ENCODE data around the gene PI4KB. TPM values are rescaled to one million over a fixed set of nuclear protein-coding genes. Genes with fewer than 3 reads are reported as not detected.

The PI4KB gene
- total RNA-seq, 2 donors from 2014 or later, result 39.6 to 40.2 TPM

- ATAC-seq (no peak), DNase-seq (no peak)
- Histone ChIP-seq H3K27ac (no peak overlapping the region), H3K36me3 (replicated peaks in 1 of 2; ENCODE audit: insufficient read depth in 1 of 2, low read depth in 2 of 2) (peaks cover 0 to 14% of the 10 kb centered on the region in 2 donors), H3K9me3 (no peaks in the 10 kb centered on the region), H3K27me3 (no peaks in the 10 kb centered on the region), H3K4me1 (peaks cover 9% of the 10 kb centered on the region), H3K4me3 (no peak overlapping the region)
- intact Hi-C loops (cut with DNase I), result no loop called here
- no peak for TF ChIP-seq POLR2A (IDR thresholded peaks at IDR 0.05)
- TF ChIP-seq CTCF (IDR thresholded peaks at IDR 0.05), result no peak
- 76 to 77% methylated on average over 3 of the region's 3 CpGs for WGBS, 2 donors
Measured at GRCh38 chr1:151318975-151319374, 8.2 kb downstream of the PI4KB start.

DNA sequence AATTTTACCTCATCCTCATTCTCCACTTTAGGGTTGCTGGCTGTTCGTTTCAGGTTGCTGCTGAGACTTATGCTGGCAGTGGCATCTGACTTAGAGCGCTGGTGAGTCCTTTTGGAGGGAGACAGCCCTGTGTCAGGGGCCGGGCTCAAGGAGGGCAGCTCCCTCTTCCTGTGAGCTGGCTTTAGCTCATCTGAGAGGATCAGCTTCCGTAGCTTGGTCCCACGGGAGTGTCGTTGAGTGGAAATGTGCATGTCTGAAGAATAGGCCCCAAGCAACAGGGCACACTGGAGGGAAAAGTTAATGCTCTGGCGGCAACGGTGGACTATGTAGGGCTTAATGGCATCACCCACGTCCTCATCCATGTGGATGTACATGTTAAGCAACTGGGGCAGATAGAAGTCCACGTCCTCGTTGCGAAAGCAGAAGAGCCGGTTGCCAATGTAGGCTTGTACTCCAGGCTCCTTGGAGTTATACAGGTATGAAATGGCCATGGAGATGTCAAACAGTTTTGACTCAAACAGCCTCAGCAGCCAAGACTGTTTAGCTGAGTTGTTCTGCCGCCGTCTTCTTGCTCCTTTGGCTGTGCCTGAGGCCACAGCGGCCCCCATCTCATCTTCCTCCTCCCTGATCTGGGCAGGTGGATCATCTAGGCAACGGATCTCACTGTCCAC lies 11.5 kb downstream of the PI4KB start:
- Histone ChIP-seq H3K27ac (no peak overlapping the region), H3K27me3 (no peaks in the 10 kb centered on the region), H3K9me3 (no peaks in the 10 kb centered on the region), H3K4me1 (peaks cover 39% of the 10 kb centered on the region), H3K4me3 (no peak overlapping the region), H3K36me3 (replicated peaks in 1 of 2; ENCODE audit: insufficient read depth in 1 of 2, low read depth in 2 of 2) (peaks cover 0 to 14% of the 10 kb centered on the region in 2 donors)
- no peak for DNase-seq
- TF ChIP-seq POLR2A (IDR thresholded peaks at IDR 0.05), result no peak
- no peak for TF ChIP-seq CTCF (IDR thresholded peaks at IDR 0.05)
- intact Hi-C loops (cut with DNase I), result no loop called here
- no peak for ATAC-seq
- WGBS, 2 donors, result 80 to 88% methylated on average over 17 of the region's 17 CpGs

DNA sequence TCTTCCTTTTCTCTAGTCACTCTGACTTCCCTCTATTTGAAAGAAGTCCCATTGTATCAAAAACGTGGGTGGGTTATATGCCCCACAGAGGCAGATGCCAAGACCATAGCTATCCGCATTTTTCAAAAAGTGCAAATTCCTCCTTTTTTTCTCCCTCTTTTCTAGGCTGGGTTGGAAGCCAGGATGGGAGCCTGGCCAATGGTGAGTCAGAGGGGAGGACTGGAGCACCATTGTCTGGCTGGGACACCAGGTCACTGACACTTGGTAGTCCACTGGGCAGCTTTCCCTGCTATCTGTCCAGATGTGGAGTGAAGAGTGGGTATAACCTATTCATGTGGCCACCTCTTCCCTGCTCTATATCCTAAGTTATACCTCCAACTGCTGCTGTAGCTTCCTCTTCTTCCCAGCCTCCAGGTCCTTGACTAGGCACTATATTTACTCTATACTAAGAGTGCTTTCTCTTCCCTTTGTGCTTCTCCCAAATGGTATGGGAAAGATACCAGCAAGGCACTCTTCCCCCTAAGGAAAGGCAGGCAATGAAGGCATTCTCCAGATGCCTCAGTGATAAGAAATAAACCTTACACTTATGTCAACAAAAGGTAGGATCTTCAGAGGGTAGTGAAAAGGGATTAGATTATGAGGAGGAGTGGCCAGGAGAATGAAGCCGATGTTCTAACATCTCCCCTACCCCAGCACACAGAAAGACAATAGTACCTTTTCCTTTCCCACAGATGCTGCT lies 12.9 kb downstream of the PI4KB start:
- WGBS, 2 donors, result 46 to 54% methylated on average over 3 of the region's 3 CpGs
- H3K27me3 ChIP-seq, result no peaks in the 10 kb centered on the region
- peak; percentile 49 for ATAC-seq
- H3K4me3 ChIP-seq, result no peak overlapping the region
- peak; percentile 49 to 64 (median 57) for DNase-seq
- H3K9me3 ChIP-seq, result no peaks in the 10 kb centered on the region
- peak overlapping the region in 2 of 4 donors; percentile 35 to 36 for H3K27ac ChIP-seq
- intact Hi-C loops (cut with DNase I), result no loop called here
- peaks cover 39% of the 10 kb centered on the region for H3K4me1 ChIP-seq
- TF ChIP-seq CTCF (IDR thresholded peaks at IDR 0.05), result no peak
- peaks cover 0 to 14% of the 10 kb centered on the region in 2 donors for H3K36me3 ChIP-seq (replicated peaks in 1 of 2; ENCODE audit: insufficient read depth in 1 of 2, low read depth in 2 of 2)

GRCh38 chr1:151313501-151313900 lies 13.7 kb downstream of the PI4KB start:
- DNase-seq (no peak), ATAC-seq (no peak)
- no peak overlapping the region for H3K4me3 ChIP-seq
- H3K4me1 ChIP-seq, result peaks cover 39% of the 10 kb centered on the region
- peak overlapping the region in 2 of 4 donors; percentile 35 to 36 for H3K27ac ChIP-seq
- intact Hi-C loops (cut with DNase I), result no loop called here
- no peaks in the 10 kb centered on the region for H3K9me3 ChIP-seq
- H3K36me3 ChIP-seq (replicated peaks in 1 of 2; ENCODE audit: insufficient read depth in 1 of 2, low read depth in 2 of 2), result peaks cover 0 to 14% of the 10 kb centered on the region in 2 donors
- TF ChIP-seq CTCF (IDR thresholded peaks at IDR 0.05) (no peak), POLR2A (IDR thresholded peaks at IDR 0.05) (no peak)
- WGBS, 2 donors, result 26 to 29% methylated on average over 2 of the region's 2 CpGs
- no peaks in the 10 kb centered on the region for H3K27me3 ChIP-seq

Data from body of pancreas (tissue), 4 donors.